GM18508 (cell line): ENCODE measurements around the gene TBRG1.

Experiments
- ATAC-seq: cut with Tn5 transposase; IDR thresholded peaks from one replicate; pipeline ENCODE4 v1.9.1; 2021; ENCODE audit warnings: moderate number of reproducible peaks; ENCODE audit not compliant: insufficient read depth, unreplicated experiment

The TBRG1 gene

GRCh38 chr11:124658501-124658900 lies 35.8 kb downstream of the TBRG1 start:
- ATAC-seq: no peak

GRCh38 chr11:124658986-124659385 lies 36.3 kb downstream of the TBRG1 start:
- no peak for ATAC-seq

GRCh38 chr11:124661553-124661952 lies 38.9 kb downstream of the TBRG1 start:
- no peak for ATAC-seq

- ATAC-seq: no peak
These were observed 39.4 kb downstream of the TBRG1 start for GRCh38 chr11:124662106-124662505.

GRCh38 chr11:124663861-124664260 lies 41.2 kb downstream of the TBRG1 start:
- ATAC-seq: no peak

GRCh38 chr11:124667601-124668000 lies 44.9 kb downstream of the TBRG1 start:
- ATAC-seq: no peak

GRCh38 chr11:124669193-124669592 lies 46.5 kb downstream of the TBRG1 start:
- ATAC-seq: peak; percentile 31

GRCh38 chr11:124670732-124671131 lies 48.1 kb downstream of the TBRG1 start:
- no peak for ATAC-seq

GRCh38 chr11:124672536-124673215 lies 50.0 kb downstream of the TBRG1 start:
- ATAC-seq: no peak

- ATAC-seq: peak; percentile 49
These were observed 50.9 kb downstream of the TBRG1 start, which contains the start of the genes SIAE and SPA17 for GRCh38 chr11:124673333-124674167. Gene SIAE (minus strand): TSS chr11:124673739. CDS start chr11:124673708, 31 bp downstream. Gene SPA17 (plus strand): TSS chr11:124673904. CDS start chr11:124675265, 1,361 bp downstream.

- no peak for ATAC-seq
These were observed 51.5 kb downstream of the TBRG1 start for GRCh38 chr11:124674168-124674517.

GRCh38 chr11:124674571-124674970 lies 51.9 kb downstream of the TBRG1 start:
- ATAC-seq: no peak

GRCh38 chr11:124676386-124676785 lies 53.7 kb downstream of the TBRG1 start:
- ATAC-seq: no peak

GRCh38 chr11:124678416-124678815 lies 55.8 kb downstream of the TBRG1 start:
- no peak for ATAC-seq

GRCh38 chr11:124681421-124681820 lies 58.8 kb downstream of the TBRG1 start:
- ATAC-seq: no peak

- no peak for ATAC-seq
These were observed 59.8 kb downstream of the TBRG1 start for GRCh38 chr11:124682443-124682842.
